ENCODE results near the gene PDRG1. TPM values are rescaled to one million over a fixed set of nuclear protein-coding genes. Genes with fewer than 3 reads are reported as not detected.

PDRG1 gene
- polyA plus RNA-seq, 2 of the 4 experiments (the other 2 are of a cell fraction), result 20.7 to 25.2 TPM

- DNase-seq (ENCODE audit: low read depth in 1 of 2, low spot score in 1 of 2) (no peak), ATAC-seq (no peak), FAIRE-seq (no peak)
- H3K9me3 ChIP-seq, result no peaks in the 10 kb centered on the region
- no peak overlapping the region for H3K4me2 ChIP-seq
- no peak overlapping the region for H3K4me3 ChIP-seq
- ChIA-PET CTCF (interaction anchor here (0.8 to 2.2 kb wide), 2 partner anchors 14 to 56 kb away, joined by 3 to 7 read pairs; no protein-coding TSS in a partner anchor), POLR2A (no interaction called here)
- no peak overlapping the region for H3K27ac ChIP-seq
- WGBS (ENCODE audit: missing lambda C conversion rate), result 79% methylated on average over 6 of the region's 11 CpGs
- no peak for TF ChIP-seq RFX5 (IDR thresholded peaks at IDR 0.05)
- TF ChIP-seq SMC3 (IDR thresholded peaks at IDR 0.05), result no peak
- TF ChIP-seq, protein P1, sequence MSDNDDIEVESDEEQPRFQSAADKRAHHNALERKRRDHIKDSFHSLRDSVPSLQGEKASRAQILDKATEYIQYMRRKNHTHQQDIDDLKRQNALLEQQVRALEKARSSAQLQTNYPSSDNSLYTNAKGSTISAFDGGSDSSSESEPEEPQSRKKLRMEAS (IDR thresholded peaks at IDR 0.05), result no peak
- TF ChIP-seq JUNB (IDR thresholded peaks at IDR 0.05), result no peak
- no peak for TF ChIP-seq FOSL2 (IDR thresholded peaks at IDR 0.05)
- no peak for TF ChIP-seq FOSL2 (CRISPR knock-in tag; IDR thresholded peaks at IDR 0.05)
- TF ChIP-seq MAZ (IDR thresholded peaks at IDR 0.05; ENCODE audit: borderline replicate concordance, low read depth, low read length), result no peak
- TF ChIP-seq CHD4 (IDR thresholded peaks at IDR 0.05; ENCODE audit: borderline replicate concordance), result no peak
- TF ChIP-seq EP300 (IDR thresholded peaks at IDR 0.05), result no peak
- TF ChIP-seq ZC3H11A (IDR thresholded peaks at IDR 0.05), result no peak
- TF ChIP-seq ZNF302 (CRISPR knock-in tag; IDR thresholded peaks at IDR 0.05), result no peak
- no peak for TF ChIP-seq HEYL (CRISPR knock-in tag; IDR thresholded peaks at IDR 0.05)
- no peak for TF ChIP-seq RCOR1 (IDR thresholded peaks at IDR 0.05; ENCODE audit: low read depth, low read length)
- TF ChIP-seq TP53 (CRISPR knock-in tag; IDR thresholded peaks at IDR 0.05), result no peak
- TF ChIP-seq TFCP2L1 (CRISPR knock-in tag; IDR thresholded peaks at IDR 0.05), result no peak
- TF ChIP-seq ZFP36 (IDR thresholded peaks at IDR 0.05; ENCODE audit: borderline replicate concordance, partially characterized antibody), result no peak
- TF ChIP-seq MYC (IDR thresholded peaks at IDR 0.05; ENCODE audit: borderline replicate concordance, low read length), result no peak
- TF ChIP-seq, protein P2, sequence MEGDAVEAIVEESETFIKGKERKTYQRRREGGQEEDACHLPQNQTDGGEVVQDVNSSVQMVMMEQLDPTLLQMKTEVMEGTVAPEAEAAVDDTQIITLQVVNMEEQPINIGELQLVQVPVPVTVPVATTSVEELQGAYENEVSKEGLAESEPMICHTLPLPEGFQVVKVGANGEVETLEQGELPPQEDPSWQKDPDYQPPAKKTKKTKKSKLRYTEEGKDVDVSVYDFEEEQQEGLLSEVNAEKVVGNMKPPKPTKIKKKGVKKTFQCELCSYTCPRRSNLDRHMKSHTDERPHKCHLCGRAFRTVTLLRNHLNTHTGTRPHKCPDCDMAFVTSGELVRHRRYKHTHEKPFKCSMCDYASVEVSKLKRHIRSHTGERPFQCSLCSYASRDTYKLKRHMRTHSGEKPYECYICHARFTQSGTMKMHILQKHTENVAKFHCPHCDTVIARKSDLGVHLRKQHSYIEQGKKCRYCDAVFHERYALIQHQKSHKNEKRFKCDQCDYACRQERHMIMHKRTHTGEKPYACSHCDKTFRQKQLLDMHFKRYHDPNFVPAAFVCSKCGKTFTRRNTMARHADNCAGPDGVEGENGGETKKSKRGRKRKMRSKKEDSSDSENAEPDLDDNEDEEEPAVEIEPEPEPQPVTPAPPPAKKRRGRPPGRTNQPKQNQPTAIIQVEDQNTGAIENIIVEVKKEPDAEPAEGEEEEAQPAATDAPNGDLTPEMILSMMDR (IDR thresholded peaks at IDR 0.05), result no peak
- no peaks in the 10 kb centered on the region for H3K4me1 ChIP-seq
Measured at GRCh38 chr20:31908424-31908823, 43.4 kb downstream of the PDRG1 start.

GRCh38 chr20:31908016-31908415 lies 43.8 kb downstream of the PDRG1 start:
- Histone ChIP-seq H3K4me2 (no peak overlapping the region), H3K4me3 (no peak overlapping the region), H3K27ac (no peak overlapping the region), H3K9me3 (no peaks in the 10 kb centered on the region), H3K4me1 (no peaks in the 10 kb centered on the region)
- no peak for TF ChIP-seq ZNF302 (CRISPR knock-in tag; IDR thresholded peaks at IDR 0.05)
- no peak for TF ChIP-seq PHF8 (IDR thresholded peaks at IDR 0.05; ENCODE audit: borderline replicate concordance, low read depth)
- TF ChIP-seq TFCP2L1 (CRISPR knock-in tag; IDR thresholded peaks at IDR 0.05), result no peak
- TF ChIP-seq MYC (IDR thresholded peaks at IDR 0.05; ENCODE audit: borderline replicate concordance, low read length), result no peak
- TF ChIP-seq FOXS1 (CRISPR knock-in tag; IDR thresholded peaks at IDR 0.05), result no peak
- no peak for TF ChIP-seq RAD21 (conservative IDR thresholded peaks at IDR 0.05 in 1 of 2, IDR thresholded peaks at IDR 0.05 in 1 of 2)
- TF ChIP-seq NFE2L2 (conservative IDR thresholded peaks at IDR 0.05; ENCODE audit: low read length), result no peak
- ChIA-PET POLR2A (no interaction called here), CTCF (interaction anchor here (0.8 to 2.2 kb wide), 2 partner anchors 13 to 55 kb away, joined by 3 to 7 read pairs; no protein-coding TSS in a partner anchor)
- ATAC-seq, result no peak
- WGBS (ENCODE audit: missing lambda C conversion rate), result 87% methylated on average over 5 of the region's 5 CpGs
- FAIRE-seq, result no peak
- DNase-seq (ENCODE audit: low read depth in 1 of 2, low spot score in 1 of 2), result no peak

- CTCF ChIA-PET, result no interaction called here
Measured at GRCh38 chr20:31907046-31907445, 44.8 kb downstream of the PDRG1 start.

More at GRCh38 chr20:31907046-31907445, 44.8 kb downstream of the PDRG1 start:
- Histone ChIP-seq H3K9me3 (no peaks in the 10 kb centered on the region), H3K4me1 (no peaks in the 10 kb centered on the region), H3K4me3 (no peak overlapping the region), H3K27ac (no peak overlapping the region), H3K4me2 (no peak overlapping the region)
- ATAC-seq, result no peak
- no peak for DNase-seq (ENCODE audit: low read depth in 1 of 2, low spot score in 1 of 2)
- FAIRE-seq, result no peak
- no peak for TF ChIP-seq RAD21 (conservative IDR thresholded peaks at IDR 0.05 in 1 of 2, IDR thresholded peaks at IDR 0.05 in 1 of 2)
- TF ChIP-seq EHF (CRISPR knock-in tag; IDR thresholded peaks at IDR 0.05), result no peak
- TF ChIP-seq, protein P3, sequence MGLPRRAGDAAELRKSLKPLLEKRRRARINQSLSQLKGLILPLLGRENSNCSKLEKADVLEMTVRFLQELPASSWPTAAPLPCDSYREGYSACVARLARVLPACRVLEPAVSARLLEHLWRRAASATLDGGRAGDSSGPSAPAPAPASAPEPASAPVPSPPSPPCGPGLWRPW (IDR thresholded peaks at IDR 0.05), result no peak
- TF ChIP-seq MYC (IDR thresholded peaks at IDR 0.05; ENCODE audit: borderline replicate concordance, low read length), result no peak
- TF ChIP-seq GATA3 (IDR thresholded peaks at IDR 0.05; ENCODE audit: borderline replicate concordance), result no peak
- TF ChIP-seq, protein P4, sequence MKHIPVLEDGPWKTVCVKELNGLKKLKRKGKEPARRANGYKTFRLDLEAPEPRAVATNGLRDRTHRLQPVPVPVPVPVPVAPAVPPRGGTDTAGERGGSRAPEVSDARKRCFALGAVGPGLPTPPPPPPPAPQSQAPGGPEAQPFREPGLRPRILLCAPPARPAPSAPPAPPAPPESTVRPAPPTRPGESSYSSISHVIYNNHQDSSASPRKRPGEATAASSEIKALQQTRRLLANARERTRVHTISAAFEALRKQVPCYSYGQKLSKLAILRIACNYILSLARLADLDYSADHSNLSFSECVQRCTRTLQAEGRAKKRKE (CRISPR knock-in tag; IDR thresholded peaks at IDR 0.05; ENCODE audit: low read depth), result no peak
- no peak for TF ChIP-seq JUNB (IDR thresholded peaks at IDR 0.05)
- TF ChIP-seq, protein P5, sequence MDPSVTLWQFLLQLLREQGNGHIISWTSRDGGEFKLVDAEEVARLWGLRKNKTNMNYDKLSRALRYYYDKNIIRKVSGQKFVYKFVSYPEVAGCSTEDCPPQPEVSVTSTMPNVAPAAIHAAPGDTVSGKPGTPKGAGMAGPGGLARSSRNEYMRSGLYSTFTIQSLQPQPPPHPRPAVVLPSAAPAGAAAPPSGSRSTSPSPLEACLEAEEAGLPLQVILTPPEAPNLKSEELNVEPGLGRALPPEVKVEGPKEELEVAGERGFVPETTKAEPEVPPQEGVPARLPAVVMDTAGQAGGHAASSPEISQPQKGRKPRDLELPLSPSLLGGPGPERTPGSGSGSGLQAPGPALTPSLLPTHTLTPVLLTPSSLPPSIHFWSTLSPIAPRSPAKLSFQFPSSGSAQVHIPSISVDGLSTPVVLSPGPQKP (IDR thresholded peaks at IDR 0.05; ENCODE audit: low read depth, low read length), result no peak
- TF ChIP-seq JUN (IDR thresholded peaks at IDR 0.05), result no peak
- POLR2A ChIA-PET, result interaction anchor here (0.7 kb wide), 1 partner anchor 369 kb away, joined by 4 read pairs; no protein-coding TSS in a partner anchor
- WGBS (ENCODE audit: missing lambda C conversion rate), result 56% methylated on average over 5 of the region's 5 CpGs
